Kidney capillary endothelial cell (primary cell): ENCODE results near the gene CLDN16.

Source experiments
- DNase-seq: peaks from one replicate; pipeline ENCODE4 v3.0.0-alpha.2; 2018; ENCODE audit warnings: low spot score

Gene CLDN16

GRCh38 chr3:190442240-190442639 is 54.3 kb downstream of the CLDN16 start:
- DNase-seq, result no peak

- peak; percentile 12 for DNase-seq
These were observed 55.3 kb downstream of the CLDN16 start for GRCh38 chr3:190443257-190443656.

- no peak for DNase-seq
These were observed 56.0 kb downstream of the CLDN16 start for GRCh38 chr3:190444006-190444405.

GRCh38 chr3:190444576-190445145 is 56.7 kb downstream of the CLDN16 start:
- no peak for DNase-seq

- peak; percentile 9 for DNase-seq
These were observed 58.8 kb downstream of the CLDN16 start for GRCh38 chr3:190446573-190447279.

- no peak for DNase-seq
These were observed 60.3 kb downstream of the CLDN16 start for GRCh38 chr3:190448256-190448655.

GRCh38 chr3:190449801-190450200 is 61.8 kb downstream of the CLDN16 start, which contains the start of gene TMEM207:
Gene TMEM207 (minus strand): TSS chr3:190449901. CDS start chr3:190449809, 92 bp downstream.
- DNase-seq, result no peak

- no peak for DNase-seq
These were observed 67.9 kb downstream of the CLDN16 start for GRCh38 chr3:190455828-190456227.

GRCh38 chr3:190456770-190457169 is 68.8 kb downstream of the CLDN16 start:
- no peak for DNase-seq

- DNase-seq, result no peak
These were observed 70.1 kb downstream of the CLDN16 start for GRCh38 chr3:190458040-190458439.
